Colon (tissue), 2 donors: ENCODE results near the gene ESF1.

Experiments
- FAIRE-seq: peaks from 2 replicates; lab custom pipeline; 2012; peaks lifted over from hg19 to GRCh38; lab: Jason Lieb, UNC
- donor health status: control.
- donor health status: control.

Gene ESF1

DNA sequence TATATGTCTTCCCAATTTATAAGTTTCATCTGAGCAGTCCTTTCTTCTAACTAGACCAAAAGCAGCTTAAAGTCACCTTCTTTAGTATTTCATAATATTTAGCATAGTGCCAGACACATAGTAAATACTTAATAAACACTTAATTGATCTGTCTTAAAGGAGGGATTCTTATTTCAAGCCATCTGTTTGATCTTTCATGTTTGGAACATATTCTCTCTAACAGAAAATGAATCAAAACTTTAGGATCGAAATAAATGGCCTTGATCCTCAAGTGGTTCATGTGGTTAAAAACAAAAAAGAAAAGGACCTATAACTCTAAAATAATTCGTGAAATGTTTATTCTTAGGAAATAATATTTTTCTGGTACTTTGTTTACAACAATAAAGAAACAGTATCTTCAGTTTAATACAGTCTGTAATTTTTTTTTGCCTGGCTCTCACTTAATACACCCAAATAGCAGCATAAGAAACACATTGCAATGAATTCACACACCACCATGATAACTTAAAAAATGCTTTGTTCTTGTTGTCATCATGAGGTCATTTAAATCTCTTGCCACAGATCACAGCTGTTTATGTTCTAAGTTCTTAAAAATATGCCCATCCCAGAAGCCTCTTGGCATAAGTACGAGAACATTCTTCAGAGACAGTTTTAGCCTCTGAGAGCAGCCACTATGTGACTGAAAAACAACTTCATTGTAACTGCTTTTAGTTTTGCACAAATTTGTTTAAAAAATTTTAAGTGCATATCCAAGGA, 48.1 kb downstream of the ESF1 start:
- FAIRE-seq, result no peak

GRCh38 chr20:13735826-13736225, 48.9 kb downstream of the ESF1 start:
- no peak for FAIRE-seq

DNA sequence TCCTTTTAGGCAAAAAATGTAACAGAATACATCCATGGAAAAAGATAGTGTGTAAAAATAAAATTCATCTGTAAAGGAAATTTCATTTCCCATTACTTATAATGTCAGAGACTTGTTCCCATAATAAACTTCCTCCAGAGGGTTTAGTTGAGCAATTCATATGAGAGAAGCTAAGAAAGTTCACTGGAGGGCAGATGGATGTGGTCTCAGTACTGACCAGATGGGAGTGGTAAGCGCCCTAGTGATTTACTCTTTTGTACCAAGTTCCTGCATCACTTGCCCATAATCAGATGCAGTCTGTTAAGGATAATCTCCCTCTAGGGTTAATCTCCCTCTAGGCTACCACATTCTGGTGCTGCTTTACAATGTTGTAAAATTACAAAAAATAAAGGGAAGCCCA, 61.7 kb downstream of the ESF1 start:
- no peak for FAIRE-seq

- no peak for FAIRE-seq
Measured at GRCh38 chr20:13718171-13718570, 66.5 kb downstream of the ESF1 start.

DNA sequence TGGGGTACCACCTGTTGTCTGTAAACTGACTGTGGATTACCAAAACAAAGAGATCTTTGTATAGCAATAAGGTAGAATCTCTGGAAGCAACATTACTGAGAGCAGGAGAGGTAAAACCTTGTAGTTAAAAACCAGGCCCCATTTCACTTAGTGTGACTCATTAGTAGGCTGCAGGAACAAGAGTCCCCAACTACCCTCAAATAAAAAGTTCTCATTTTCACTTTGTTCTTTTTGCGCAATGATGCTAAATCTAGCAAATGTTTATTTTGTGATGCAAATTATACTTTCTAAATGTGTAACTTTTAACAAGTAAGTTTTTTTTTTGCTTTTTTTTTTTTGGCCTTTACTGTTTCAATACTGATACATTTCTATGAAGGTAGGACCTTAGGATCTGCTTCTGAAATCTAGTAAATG, 67.1 kb downstream of the ESF1 start:
- FAIRE-seq, result peak; percentile 14

- FAIRE-seq, result no peak
Measured at GRCh38 chr20:13715171-13715570, 69.5 kb downstream of the ESF1 start.

DNA sequence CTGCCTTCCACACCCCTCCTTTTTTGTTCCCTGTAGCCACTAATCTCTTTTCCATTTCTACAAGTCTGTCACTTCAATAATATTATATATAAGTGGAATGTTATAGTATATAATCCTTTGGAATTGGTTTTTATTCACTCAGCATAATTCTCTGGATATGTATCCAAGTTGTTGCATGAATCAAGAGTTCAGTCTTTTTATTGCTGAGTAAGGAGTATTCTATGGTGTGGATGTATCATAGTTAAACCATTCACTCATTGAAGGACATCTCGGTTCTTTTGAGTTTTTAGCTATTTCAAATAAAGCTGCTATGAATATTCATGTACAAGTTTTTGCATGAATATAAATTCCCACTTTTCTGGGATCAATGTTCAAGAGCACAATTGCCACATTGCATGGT, 76.5 kb downstream of the ESF1 start:
- FAIRE-seq, result no peak

GRCh38 chr20:13703265-13703664, 81.5 kb downstream of the ESF1 start:
- no peak for FAIRE-seq

GRCh38 chr20:13701486-13701885, 83.2 kb downstream of the ESF1 start:
- no peak for FAIRE-seq

- no peak for FAIRE-seq
Measured at GRCh38 chr20:13700761-13701160, 84.0 kb downstream of the ESF1 start.

DNA sequence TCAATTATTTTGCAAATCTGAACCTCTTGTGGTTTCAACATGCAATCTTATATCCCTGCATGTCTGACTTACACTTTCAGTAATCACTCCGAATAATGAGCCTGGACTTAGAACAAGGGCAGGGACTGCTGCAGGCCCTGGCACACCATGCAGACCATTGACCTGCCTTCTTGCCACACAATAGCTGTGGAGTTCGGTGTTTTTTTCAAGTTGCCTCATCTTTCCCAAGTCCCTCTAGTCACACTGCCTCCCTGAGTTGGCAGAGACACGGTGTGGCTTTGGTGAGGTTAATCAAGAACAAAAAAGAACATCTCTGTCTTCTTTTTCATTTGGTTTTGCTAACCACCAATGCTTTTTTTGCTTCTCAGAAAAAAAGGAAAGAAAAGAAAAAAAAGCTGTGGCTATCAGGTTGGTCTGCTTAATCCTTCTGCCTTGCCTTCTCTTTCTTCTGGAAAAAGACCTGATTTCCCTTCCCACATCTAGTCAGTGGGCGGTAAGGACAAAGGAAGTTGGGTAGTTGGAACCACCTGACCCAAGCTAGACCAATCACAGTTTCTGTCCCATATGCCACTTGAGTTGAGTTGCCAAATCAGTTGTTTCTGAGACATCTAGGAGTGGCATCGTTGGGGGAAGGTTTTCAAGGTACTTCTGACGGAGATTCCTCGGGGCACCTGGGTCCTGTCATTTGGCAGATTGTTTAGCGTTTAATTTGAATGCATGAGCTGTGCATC, 90.1 kb downstream of the ESF1 start:
- no peak for FAIRE-seq

DNA sequence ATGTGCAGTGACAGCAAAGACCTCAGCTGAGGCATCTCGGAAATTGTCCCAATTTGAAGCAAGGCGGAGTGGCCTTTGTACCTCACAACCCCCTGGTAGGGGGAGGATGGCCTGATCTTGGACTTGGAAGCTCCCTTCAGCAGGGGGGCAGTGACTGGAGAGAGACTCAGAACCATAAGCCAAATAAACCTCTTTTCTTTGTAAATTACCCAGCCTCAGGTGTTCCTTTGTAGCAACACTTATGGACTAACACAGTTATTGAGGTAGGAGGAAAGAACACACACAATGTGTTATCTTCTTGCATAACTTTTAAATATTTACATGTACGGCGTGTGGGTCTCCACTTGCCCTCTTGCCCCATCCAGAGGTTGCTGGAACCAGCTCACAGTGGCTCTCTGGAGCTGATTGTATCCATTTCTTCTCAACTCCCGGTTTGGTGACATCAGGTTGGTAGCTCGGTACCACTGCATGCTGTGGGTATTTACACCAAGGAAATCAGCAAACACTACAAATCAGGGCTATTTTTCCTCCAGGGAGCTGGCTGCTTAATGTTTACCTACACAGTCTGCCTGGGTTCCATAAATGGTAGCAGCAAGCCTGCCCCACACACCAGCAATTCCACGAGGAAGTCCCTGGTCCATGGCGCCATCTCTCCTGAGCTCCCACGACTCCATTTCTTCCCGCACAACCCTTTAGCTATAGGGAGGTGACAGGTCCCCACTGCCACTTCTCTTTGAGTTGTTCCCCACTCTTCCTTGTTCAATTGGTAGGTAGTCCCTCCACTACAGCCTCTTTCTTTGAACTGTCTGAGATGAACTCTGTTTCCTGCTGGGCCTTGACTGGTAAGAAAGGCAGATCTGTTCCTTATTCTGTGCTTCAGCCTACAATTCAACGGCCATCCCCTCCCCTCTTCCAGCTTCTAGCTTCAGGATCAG, 91.7 kb downstream of the ESF1 start:
- FAIRE-seq, result no peak

- no peak for FAIRE-seq
Measured at GRCh38 chr20:13690943-13691342, 93.8 kb downstream of the ESF1 start.

- FAIRE-seq, result no peak
Measured at GRCh38 chr20:13687815-13688214, 96.9 kb downstream of the ESF1 start.

DNA sequence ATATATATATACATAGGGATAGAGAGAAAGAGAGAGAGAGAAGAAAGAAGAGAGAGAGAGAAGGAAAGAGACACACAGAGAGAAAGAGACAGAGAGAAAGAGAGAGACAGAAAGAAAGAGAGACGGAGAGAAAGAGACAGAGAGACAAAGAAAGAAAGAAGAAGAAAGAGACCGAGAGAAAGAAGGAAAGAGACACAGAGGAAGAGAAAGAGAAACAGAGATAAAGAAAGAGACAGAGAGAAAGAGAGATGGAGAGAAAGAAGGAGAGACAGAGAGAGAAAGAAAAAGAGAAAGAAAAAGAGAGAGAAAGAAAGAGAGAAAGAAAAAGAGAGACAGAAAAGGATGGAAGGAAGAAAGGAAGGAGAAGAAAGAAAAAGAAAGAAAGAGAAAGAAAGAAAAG, 99.1 kb downstream of the ESF1 start:
- no peak for FAIRE-seq

DNA sequence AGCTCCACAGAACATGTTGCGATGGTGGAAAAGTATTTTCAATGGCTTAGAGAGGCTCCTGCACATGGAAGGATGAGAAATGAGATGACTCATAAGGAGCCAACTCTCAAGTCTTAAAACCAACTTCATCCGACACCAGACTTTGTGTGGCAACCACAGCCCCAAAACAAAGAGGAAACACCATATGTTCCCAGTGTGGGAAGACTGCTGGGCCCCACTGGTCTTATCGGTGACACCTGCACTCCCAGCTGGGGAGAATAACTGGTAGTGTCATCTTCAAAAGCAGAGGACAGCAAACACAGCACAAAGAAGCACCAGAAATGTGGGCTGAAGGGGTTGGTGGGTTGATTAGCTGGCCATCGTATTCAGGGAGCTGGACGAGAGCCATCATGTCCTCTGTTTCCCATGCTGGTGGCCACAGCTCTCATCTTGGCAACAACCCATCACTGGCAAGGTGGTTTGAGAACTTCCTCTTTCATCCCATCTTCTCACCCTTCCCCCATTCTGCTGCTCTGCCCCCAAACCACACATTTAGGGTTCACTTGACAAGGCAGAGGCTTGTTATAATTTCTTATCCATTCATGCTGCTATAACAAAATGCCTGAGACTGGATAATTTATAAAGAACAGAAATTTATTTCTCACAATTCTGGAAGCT, 100.0 kb downstream of the ESF1 start:
- FAIRE-seq, result no peak

GRCh38 chr20:13683833-13684232, 100.9 kb downstream of the ESF1 start:
- FAIRE-seq, result no peak

DNA sequence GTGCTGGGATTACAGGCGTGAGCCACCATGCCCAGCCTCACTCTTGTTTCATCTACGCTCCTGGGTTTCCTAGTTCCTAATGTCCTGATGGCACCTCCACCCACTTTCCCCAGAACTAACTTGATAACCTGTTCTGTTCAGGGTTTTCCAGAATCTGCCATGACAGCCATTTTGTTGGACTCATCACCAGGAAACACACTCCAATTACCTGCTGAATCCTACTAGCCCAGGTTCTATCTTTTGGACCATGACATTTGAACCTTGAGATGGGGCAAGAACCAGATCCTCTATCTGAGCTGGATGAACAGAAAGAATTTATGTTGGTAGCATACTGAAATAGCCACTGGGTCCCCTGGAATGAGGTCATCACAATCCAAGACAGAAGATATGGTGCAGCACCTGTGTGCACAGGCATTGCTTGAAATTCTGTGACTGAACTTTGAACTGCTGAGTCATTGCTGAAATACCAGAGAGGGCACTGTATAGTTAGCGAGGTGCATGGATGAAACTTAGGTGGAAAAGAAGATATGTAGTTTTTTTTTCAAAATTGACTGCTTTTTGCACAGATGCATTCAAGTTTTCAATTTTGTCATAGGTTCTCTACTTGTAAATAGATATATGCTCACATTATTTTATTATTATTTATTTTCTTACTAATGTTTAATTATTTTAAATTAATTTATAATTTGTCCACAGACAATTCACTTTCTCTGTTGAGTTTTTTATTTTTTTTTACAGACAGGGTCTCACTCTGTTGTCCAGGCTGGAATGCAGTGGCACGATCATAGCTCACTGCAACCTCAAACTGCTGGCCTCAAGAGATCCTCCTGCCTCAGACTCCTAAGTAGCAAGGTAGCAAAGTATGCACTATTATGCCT, 103.2 kb downstream of the ESF1 start:
- FAIRE-seq, result no peak

DNA sequence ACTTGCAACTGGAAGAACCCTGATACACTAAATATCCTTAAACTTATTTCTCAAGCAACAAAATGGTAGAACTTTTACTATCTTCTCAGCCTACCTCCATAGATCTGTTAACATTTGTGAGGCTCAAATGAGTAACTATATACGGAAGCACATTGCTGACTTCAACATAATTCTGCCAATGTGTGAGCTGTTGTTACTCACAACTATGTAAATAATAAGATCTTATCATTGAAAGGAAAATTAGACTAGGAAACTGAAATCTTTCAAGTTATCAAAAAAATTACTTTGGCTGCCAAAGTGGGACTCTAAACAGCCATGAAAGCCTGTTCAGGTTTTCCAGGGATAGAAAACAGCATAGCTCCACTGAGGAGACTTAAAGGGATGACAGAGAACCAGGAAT, 105.8 kb downstream of the ESF1 start:
- no peak for FAIRE-seq

DNA sequence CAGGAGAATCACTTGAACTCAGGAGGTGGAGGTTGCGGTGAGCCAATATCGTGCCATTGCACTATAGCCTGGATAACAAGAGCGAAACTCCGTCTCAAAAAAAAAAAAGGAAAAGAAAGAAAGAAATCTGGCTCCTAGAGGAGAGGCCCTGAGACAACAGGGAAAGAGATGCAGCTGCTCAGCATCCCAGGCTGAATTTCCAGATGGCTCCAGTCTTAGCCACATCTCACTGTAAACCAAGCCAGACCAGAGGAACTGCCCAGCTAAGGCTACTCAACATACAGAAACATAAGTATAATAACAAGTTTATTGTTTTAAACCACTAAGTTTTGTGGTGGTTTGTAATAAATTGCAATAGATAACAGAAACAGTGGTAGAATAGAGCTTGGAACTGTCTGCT, 107.5 kb downstream of the ESF1 start:
- no peak for FAIRE-seq

- no peak for FAIRE-seq
Measured at GRCh38 chr20:13676682-13677081, 108.0 kb downstream of the ESF1 start.
